Measurements from ENCODE around the gene PPP1R9B.

DNA sequence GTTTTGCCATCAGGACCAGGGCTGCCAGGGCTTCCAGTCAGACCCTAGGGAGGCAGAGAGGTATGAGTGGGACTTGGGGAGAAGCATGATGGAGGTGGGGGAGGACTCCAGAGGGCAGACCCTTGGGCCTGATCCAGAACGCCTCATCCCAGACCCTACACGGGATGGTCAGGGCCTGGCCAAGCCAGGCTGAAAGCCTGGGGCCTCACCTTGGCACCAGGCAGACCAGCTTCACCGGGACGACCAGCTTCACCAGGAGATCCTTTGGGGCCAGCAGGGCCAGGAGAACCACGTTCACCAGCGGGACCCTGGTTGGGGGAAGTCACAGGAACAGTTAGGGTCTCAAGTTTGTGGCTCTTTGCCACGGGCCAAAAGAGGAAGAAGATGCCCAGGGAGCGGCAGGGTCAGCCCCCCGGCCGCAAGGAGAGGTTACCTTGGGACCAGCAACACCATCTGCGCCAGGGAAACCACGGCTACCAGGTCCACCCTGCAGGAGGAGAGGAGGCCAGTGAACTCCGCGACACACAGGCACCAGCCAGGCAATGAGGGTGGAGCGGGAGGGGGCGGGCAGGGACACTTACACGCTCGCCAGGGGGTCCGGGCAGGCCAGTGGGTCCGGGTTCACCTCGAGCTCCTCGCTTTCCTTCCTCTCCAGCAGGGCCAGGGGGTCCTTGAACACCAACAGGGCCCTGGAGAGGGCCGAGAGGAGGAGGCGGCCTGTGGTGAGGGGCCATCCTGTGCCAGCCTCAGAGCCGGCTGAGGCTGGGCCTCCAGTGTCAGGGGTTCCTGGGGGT, 43.9 kb upstream of the PPP1R9B start:
- TF ChIP-seq POLR2A (IDR thresholded peaks at IDR 0.05): no peak
- TF ChIP-seq POLR2AphosphoS5 (IDR thresholded peaks at IDR 0.05): no peak
- TF ChIP-seq EP300 (IDR thresholded peaks at IDR 0.05): no peak
